Measurements from ENCODE around the gene OR51B5.

- TF ChIP-seq POLR2AphosphoS5 (IDR thresholded peaks at IDR 0.05) (no peak), POLR2A (IDR thresholded peaks at IDR 0.05) (no peak), CTCF (IDR thresholded peaks at IDR 0.05) (no peak), EP300 (IDR thresholded peaks at IDR 0.05) (no peak)
Measured at GRCh38 chr11:5343474-5344335, at the start of gene OR51B5.
